HG03066 (cell line): ENCODE measurements around the gene CD8B2.
"Not testable (repeated sequence)": the region's sequence is repeated elsewhere in the genome, so short reads cannot be mapped to it uniquely, and the experiment has no call there.

Experiments
- ATAC-seq: cut with Tn5 transposase; IDR thresholded peaks from one replicate; pipeline ENCODE4 v1.9.1; 2021; ENCODE audit warnings: low read depth; ENCODE audit not compliant: unreplicated experiment

CD8B2 gene

DNA sequence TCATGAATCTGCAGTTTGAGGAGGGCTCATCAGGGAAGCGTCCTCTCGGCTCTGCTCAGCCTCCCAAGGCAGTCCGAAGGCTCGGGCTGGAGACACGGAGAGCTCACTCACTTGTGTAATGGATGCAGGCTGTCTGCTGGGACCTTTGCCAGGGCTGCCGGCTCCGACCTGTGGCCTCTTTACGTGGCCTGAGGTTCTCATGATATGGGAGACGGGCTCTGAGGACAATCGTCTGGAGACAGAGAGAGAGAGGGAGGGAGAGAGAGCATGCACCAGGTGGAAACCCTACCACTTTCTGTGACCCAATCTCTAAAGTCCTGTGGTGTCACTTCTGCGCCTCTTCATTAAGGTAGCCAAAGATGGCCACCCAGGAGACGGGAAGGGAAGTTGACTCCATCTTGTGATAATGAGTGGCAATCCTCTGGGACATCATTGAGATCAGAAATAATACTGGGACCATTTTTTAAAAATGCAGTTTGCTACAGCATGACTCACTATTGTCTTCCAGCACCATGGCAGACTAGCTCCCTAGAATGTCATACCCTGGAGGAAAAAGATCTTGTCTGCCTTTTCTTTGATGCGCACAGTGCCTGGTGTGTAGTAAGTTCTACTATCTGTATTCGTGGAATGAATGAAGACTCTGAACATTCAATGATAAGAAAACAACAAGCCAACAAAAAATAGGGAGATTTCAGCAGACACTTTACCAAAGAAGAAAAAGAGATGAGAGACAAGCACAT lies 60.2 kb downstream of the CD8B2 start:
- no peak for ATAC-seq

GRCh38 chr2:106551417-106552130 lies 64.4 kb downstream of the CD8B2 start:
- no peak for ATAC-seq

DNA sequence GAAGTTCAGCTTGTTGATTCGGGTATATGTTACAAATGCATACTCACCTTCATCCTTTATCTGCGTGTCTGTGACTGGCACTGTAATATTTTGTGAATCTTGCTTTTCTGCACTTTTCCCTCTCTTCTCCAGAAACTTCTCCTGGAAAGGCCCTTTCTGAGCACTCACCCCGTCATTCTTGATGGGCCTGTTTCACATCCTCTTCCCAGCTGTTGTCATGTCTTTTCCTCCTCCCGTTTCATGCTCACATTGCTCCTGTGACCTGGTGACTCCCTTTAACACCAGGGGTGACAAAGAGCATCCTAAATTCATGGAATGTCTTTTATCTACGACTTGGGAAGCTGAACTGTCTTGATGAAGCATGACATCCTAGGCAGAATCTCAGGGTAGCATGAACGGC lies 65.8 kb downstream of the CD8B2 start:
- ATAC-seq = no peak

DNA sequence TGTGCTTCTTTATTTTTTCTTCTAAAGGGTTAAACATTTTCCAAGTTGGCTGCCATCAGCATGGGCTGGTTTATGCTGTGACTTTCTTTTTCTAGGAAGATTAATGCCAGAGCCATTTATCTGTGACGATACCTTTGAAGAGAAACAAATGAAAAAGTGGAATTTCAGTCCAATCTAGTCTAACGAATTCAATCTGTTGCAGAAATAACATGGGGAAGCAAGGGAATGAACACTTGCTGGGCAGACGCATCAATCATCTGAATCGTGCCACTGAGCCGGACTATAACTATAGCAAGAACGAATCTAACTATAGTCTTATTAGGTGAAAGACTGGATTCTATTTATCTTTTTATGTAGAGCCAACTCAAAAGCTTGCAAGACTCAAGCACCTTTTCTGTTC lies 66.2 kb downstream of the CD8B2 start:
- no peak for ATAC-seq

- no peak for ATAC-seq
Observed at GRCh38 chr2:106554411-106554810, 67.2 kb downstream of the CD8B2 start.

DNA sequence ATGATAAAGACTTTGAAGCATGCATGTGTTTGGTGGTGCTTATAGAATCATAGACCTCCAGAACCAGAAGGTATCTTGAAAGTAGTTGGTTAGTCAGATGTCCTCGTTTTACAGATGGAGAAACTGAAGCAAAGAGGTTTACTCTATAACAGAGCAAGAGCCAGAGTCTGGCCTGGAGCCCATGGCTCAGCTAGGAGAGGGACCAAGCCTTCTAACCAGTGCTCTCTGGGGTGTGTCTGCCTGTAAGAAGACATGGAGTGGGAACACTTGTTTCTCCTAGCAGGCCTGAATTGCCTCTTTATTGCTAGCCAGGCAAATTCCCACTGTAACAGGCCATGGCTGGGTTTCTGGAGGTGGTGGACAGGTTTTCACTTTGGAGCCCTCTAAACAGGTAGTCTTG lies 67.9 kb downstream of the CD8B2 start:
- ATAC-seq = no peak

DNA sequence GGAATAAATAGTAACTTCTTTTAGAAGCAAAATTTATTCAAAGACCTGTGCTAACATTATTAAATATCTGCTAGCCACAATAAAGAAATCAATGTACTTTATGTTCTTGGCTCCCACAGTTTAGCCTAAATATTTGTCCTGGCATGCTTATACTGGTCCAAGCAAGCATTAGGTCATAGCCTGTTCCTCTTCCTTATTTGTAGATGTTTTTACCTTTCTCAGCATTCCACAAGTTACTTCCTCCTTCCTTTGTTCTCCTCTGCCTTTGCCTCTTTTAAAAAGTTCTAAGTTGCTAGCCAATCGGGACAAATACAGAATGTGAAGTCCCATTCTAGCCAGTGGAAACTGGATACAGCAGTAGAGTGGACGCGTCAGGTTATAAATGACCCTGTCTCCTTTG lies 72.6 kb downstream of the CD8B2 start:
- not testable (repeated sequence) for ATAC-seq

DNA sequence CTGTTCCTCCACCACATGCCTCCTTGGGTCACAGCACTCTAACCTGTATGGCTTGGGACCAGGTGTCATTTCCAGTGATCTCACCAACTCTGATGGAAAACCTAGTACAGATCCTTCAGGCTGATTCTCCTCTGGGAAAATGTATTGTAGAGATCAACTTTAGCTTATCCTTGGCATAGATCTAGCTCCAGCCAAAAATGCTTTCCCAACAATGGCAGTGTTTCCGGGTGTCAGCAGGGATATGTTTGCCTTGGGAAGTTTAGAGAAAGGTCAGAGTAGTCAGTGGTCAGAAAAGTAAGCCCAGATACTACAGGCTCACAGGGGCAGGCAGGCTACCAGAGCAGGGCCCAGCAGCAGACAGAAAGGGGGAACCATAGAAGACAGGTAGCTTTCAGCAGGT lies 73.6 kb downstream of the CD8B2 start:
- no peak for ATAC-seq

GRCh38 chr2:106561356-106561755 lies 74.2 kb downstream of the CD8B2 start:
- no peak for ATAC-seq

DNA sequence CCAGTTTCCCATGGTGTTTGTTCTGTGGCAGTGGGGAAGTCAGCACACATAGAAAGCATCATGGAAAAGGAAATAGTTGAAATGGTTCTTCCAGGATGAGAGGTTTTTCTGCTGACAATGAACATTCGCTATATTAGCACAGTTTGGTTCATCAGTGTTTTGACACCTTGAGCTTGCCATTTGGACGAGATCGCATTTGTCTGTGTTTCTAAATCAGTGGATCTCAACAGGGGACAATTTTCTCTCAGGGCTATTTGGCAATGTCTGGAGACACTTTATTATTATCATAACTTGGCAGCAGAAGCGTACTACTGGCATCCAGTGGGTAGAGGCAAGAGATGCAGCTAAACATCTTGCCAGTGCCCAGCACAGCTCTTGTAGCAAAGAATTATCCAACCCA lies 74.6 kb downstream of the CD8B2 start:
- no peak for ATAC-seq

DNA sequence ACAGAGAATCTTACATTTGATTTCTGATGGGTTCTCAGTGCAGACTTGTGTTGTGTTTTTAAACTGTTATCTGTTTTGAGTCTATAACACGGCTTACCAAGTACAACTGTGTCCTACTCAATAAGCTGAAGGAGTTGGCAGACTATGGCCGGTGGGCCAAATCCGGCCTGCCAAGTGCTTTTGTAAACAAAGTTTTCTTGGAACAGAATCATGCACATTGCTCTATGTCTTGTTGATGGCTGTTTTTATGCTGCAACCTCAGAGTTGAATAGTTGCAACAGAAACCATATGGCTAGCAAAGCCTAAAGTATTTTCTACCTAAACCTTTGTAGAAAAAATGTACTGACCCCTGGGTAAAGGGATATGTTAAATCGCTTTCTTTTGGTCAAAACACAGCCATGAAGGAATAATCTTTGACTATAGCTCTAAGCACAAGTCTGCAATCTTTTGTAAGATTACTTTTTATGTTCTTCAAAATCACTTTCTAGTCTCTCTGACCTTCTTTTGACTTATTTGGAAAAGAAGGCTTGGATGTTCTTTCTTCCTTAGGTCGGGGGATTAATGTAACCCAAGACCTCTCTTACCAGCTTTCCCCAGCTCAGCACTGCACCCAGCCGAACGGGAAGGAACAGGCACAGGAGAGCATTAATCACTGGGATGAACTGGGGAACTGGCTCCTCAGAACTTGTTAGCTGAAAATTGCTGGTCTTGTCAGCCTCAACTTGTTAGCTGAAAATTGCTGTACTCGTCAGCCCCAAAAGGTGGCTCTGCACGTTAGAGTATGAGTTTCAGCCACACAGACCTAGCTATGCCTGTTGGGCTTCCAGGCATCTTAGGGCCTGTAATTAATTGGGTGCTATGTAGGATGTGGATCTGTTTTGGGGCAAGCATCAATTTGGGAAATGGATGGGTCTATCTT lies 75.4 kb downstream of the CD8B2 start:
- no peak for ATAC-seq

DNA sequence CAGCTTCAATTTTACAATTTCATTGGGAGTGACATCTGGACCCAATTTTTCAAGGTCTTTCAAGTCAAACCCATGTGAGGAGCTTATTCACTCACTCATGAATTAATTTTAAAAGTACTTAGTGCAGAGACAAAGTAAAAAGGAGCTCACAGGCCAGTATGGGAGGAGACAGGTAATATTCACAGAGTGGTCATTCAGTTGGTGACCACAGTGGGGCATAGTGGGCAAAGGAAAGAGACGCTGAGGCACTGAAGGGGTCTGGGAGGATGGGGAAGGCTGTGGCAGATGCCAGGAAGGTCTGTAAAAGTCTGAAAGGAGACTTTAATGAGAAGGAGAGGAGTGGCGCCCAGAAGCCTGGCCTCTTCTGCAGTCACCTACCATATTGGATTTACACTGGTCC lies 76.0 kb downstream of the CD8B2 start:
- ATAC-seq = no peak

- no peak for ATAC-seq
Observed at GRCh38 chr2:106565599-106565998, 78.4 kb downstream of the CD8B2 start.

DNA sequence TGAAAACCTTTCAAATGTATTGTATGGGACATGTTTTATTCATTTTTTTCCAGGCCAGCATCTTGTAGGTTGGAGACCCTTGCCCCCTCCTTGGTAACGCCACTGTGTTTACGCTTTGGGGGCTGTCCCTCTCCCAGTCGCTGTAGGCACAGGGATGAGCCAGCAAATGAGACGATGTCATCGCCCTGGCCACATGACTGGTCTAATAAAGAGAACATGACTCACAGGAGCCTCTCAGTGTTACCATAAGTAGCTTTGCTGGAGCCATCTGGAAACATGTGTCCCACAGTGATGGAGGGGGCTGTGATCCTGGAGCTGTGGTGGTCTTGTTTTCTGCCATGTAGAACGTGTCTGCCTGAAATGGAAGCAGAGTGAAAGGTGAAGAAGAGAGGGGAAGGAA lies 78.9 kb downstream of the CD8B2 start:
- ATAC-seq = no peak

GRCh38 chr2:106566484-106566883 lies 79.3 kb downstream of the CD8B2 start:
- ATAC-seq = not testable (repeated sequence)

DNA sequence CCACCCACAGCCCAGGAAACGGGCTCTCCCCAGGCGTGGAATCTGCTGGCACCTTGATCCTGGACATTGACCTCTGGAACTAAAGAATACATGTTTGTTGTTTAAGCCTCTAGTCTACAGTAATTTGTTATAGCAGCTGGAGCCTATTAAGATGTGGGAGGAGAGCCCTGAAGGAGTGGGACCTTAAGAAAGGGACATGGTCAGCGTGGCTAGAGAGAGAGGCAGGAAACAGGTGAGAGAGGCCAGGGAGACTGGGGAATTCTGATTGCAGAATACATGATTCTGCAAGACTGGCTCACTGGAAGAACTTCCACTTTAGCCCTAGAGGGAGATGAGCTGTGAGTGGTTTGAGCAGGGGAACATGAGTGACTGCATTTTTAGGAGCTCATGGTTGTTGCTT lies 83.2 kb downstream of the CD8B2 start:
- no peak for ATAC-seq
